Smooth muscle cell (in vitro differentiated cells): ENCODE data around the gene ZNF284. TPM values are rescaled to one million over a fixed set of nuclear protein-coding genes. Genes with fewer than 3 reads are reported as not detected.

Source experiments
- DNase-seq: peaks from one replicate; lab custom pipeline; 2025; ENCODE audit not compliant: unreplicated experiment; lab: John Stamatoyannopoulos, UW
- H2AFZ ChIP-seq: fragments of 200-600 bp; sonication (generic); 2 replicates; pipeline ENCODE4 v1.6.0; 2016; ENCODE audit warnings: antibody characterized with exemption, low read depth, mild to moderate bottlenecking
- H3F3A ChIP-seq: fragments of 200-600 bp; sonication (generic); 2 replicates; pipeline ENCODE4 v1.6.0; 2017; ENCODE audit warnings: antibody characterized with exemption, low read depth
- H3K27ac ChIP-seq: fragments of 200-600 bp; sonication (generic); 2 replicates; pipeline ENCODE4 v1.5.1; 2016; ENCODE audit warnings: low read depth, mild to moderate bottlenecking
- H3K27me3 ChIP-seq: fragments of 200-600 bp; sonication (generic); 2 replicates; pipeline ENCODE4 v1.6.1; 2016; ENCODE audit warnings: low read depth, mild to moderate bottlenecking
- H3K36me3 ChIP-seq: fragments of 200-600 bp; sonication (generic); 2 replicates; pipeline ENCODE4 v1.5.1; 2016; ENCODE audit warnings: low read depth
- H3K4me1 ChIP-seq: fragments of 200-600 bp; sonication (generic); 2 replicates; pipeline ENCODE4 v1.5.1; 2016; ENCODE audit warnings: low read depth
- H3K4me2 ChIP-seq: fragments of 200-600 bp; sonication (generic); 2 replicates; pipeline ENCODE4 v1.6.0; 2016; ENCODE audit warnings: mild to moderate bottlenecking
- H3K4me3 ChIP-seq: fragments of 200-600 bp; sonication (generic); 2 replicates; pipeline ENCODE4 v1.5.1; 2016; ENCODE audit warnings: mild to moderate bottlenecking
- H3K79me2 ChIP-seq: fragments of 200-600 bp; sonication (generic); 2 replicates; pipeline ENCODE4 v1.6.0; 2016; ENCODE audit warnings: low read depth, mild to moderate bottlenecking
- H3K9ac ChIP-seq: fragments of 200-600 bp; sonication (generic); 2 replicates; pipeline ENCODE4 v1.6.0; 2016; ENCODE audit warnings: low read depth
- H3K9me3 ChIP-seq: fragments of 200-600 bp; sonication (generic); replicated peaks from 2 replicates; pipeline ENCODE4 v1.5.1; 2016; ENCODE audit warnings: low read depth
- H4K20me1 ChIP-seq: fragments of 200-600 bp; sonication (generic); 2 replicates; pipeline ENCODE4 v1.6.0; 2016; ENCODE audit warnings: low read depth
- WGBS: methylation state at CpG from one replicate; pipeline ENCODE4 v1.1.7; 2016; ENCODE audit warnings: low lambda C conversion rate; 5-methylcytosine and 5-hydroxymethylcytosine counted together
- polyA plus RNA-seq: library from polyadenylated mRNA; unstranded; fragments of >200 nt; fragmentation: Nextera tagmentation; extraction: Ambion mirVana; gene quantifications from 2 replicates; pipeline ENCODE4 v1.2.1, GENCODE V29; 2016
- total RNA-seq: library from RNA; depleted of rRNA; stranded (reverse); fragments of >200 nt; gene quantifications from 2 replicates; pipeline ENCODE4 v1.2.3, GENCODE V29; 2014
- TF ChIP-seq, protein P1 (sequence below): fragments of 200-600 bp; sonication (generic); IDR thresholded peaks from 2 replicates; pipeline ENCODE4 v1.5.1; 2017; ENCODE audit warnings: borderline replicate concordance, mild to moderate bottlenecking, antibody characterized with exemption; ENCODE audit not compliant: insufficient read depth, poor library complexity, severe bottlenecking

The ZNF284 gene
- total and polyA plus RNA-seq, 2 experiments from 2014 or later = 0.91 to 2.4 TPM

DNA sequence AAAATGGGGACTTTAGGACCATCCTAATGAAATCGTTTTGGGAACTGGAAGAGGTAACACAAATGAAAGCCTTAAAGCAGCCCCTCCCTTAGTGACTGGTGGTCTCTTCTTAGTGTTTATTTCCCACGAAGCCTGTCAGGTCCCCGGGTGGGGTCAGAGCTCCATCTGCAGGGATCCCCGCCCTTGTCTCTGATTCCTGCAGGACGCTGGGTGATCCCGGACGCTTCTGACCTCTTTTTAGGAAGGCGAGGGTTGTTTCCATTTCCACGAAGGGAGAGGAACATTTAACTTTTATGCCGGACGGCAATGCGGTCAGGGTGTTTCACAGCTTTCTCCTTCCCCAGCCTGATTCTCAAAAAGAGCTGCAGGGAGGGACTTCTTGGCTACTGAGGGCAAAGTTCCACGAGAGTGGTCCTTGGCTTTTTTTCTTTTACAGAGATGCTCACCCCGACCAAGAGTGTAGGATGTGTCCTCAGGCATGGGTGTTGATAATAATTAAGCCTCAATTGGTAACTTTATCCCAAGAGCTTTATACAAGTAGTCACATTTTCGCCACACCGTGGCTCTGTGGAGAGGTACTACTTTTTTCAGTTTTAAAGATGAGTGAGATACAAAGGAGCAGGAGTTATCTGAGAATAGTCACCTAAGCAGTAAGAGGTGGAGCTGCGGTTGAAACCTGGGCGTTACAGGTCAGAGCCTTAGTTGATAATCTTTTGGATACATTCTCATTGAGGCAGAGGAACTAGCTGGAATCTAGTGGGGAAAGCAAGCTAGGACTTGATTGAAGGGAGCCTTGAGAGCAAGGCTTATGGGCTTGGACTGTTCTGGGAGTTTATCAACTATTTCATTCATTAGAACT lies 813 bp downstream of the ZNF284 start:
- peaks cover 7% of the 10 kb centered on the region for H3K79me2 ChIP-seq
- peak overlapping the region; percentile 83 for H3K4me2 ChIP-seq
- H3K27me3 ChIP-seq = no peaks in the 10 kb centered on the region
- WGBS = 44% methylated on average over 18 of the region's 18 CpGs
- H3K9me3 ChIP-seq = no peaks in the 10 kb centered on the region
- H3F3A ChIP-seq = no peaks in the 10 kb centered on the region
- no peaks in the 10 kb centered on the region for H4K20me1 ChIP-seq
- H3K36me3 ChIP-seq = no peaks in the 10 kb centered on the region
- DNase-seq = no peak
- TF ChIP-seq, protein P1, sequence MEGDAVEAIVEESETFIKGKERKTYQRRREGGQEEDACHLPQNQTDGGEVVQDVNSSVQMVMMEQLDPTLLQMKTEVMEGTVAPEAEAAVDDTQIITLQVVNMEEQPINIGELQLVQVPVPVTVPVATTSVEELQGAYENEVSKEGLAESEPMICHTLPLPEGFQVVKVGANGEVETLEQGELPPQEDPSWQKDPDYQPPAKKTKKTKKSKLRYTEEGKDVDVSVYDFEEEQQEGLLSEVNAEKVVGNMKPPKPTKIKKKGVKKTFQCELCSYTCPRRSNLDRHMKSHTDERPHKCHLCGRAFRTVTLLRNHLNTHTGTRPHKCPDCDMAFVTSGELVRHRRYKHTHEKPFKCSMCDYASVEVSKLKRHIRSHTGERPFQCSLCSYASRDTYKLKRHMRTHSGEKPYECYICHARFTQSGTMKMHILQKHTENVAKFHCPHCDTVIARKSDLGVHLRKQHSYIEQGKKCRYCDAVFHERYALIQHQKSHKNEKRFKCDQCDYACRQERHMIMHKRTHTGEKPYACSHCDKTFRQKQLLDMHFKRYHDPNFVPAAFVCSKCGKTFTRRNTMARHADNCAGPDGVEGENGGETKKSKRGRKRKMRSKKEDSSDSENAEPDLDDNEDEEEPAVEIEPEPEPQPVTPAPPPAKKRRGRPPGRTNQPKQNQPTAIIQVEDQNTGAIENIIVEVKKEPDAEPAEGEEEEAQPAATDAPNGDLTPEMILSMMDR = no peak
- peaks cover 6% of the 10 kb centered on the region for H3K4me1 ChIP-seq
- H3K4me3 ChIP-seq = peak overlapping the region; percentile 62
- H2AFZ ChIP-seq = peak overlapping the region; percentile 94
- no peak overlapping the region for H3K27ac ChIP-seq
- peak overlapping the region; percentile 34 for H3K9ac ChIP-seq

DNA sequence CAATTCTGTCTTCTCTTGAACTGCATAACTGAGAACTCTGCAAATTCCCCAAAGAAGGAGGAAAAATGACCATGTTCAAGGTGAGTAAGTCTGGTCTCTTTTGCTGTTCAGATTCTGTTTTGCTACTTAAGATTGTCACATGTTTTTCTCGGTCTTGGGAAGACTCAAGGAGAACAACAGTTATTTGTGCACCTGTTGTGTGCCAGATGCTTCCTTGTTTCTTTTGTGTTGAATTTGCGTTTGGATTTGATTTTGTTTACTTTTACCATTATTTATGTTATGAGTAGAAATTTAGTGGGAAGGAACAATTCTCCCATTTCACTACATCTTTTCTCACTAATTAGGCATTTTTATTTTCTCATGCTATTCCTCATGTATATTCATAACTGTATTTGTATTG lies 4.4 kb downstream of the ZNF284 start:
- peaks cover 6% of the 10 kb centered on the region for H3K4me1 ChIP-seq
- H3K27ac ChIP-seq = no peak overlapping the region
- TF ChIP-seq, protein P1 = no peak
- no peaks in the 10 kb centered on the region for H3F3A ChIP-seq
- no peaks in the 10 kb centered on the region for H3K36me3 ChIP-seq
- H3K79me2 ChIP-seq = peaks cover 7% of the 10 kb centered on the region
- no peaks in the 10 kb centered on the region for H3K27me3 ChIP-seq
- no peak overlapping the region for H3K4me2 ChIP-seq
- no peaks in the 10 kb centered on the region for H3K9me3 ChIP-seq
- no peak overlapping the region for H2AFZ ChIP-seq
- DNase-seq = no peak
- H3K9ac ChIP-seq = no peak overlapping the region
- no peaks in the 10 kb centered on the region for H4K20me1 ChIP-seq
- 95% methylated on average over 2 of the region's 2 CpGs for WGBS
- no peak overlapping the region for H3K4me3 ChIP-seq

DNA sequence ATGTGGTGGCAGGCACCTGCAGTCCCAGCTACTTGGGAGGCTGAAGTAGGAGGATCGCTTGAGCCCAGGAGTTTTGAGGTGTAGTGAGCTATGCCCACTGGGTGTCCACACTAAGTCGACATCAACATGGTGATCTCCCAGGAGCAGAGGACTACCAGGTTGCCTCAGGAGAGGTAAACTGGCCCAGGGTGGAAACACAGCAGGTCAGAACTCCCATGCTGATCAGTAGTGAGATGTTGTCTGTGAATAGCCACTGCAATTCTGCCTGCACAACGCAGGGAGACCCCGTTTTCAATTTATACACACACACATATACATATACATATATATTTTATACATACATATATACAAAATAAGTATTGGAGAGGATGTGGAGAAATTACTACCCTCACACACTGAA lies 20.1 kb downstream of the ZNF284 start:
- 83% methylated on average over 4 of the region's 4 CpGs for WGBS
- no peaks in the 10 kb centered on the region for H3F3A ChIP-seq

More for the DNA sequence above, 20.1 kb downstream of the ZNF284 start:
- no peaks in the 10 kb centered on the region for H3K36me3 ChIP-seq
- H3K9ac ChIP-seq = no peak overlapping the region
- H3K4me3 ChIP-seq = no peak overlapping the region
- TF ChIP-seq, protein P1 = no peak
- H3K27ac ChIP-seq = no peak overlapping the region
- DNase-seq = no peak
- H2AFZ ChIP-seq = no peak overlapping the region
- H3K4me1 ChIP-seq = peaks cover 15% of the 10 kb centered on the region
- no peak overlapping the region for H3K4me2 ChIP-seq
- H3K9me3 ChIP-seq = no peaks in the 10 kb centered on the region
- peaks cover 4% of the 10 kb centered on the region for H4K20me1 ChIP-seq
- no peaks in the 10 kb centered on the region for H3K27me3 ChIP-seq
- H3K79me2 ChIP-seq = peaks cover 26% of the 10 kb centered on the region
